Right lobe of liver (tissue), 4 donors: ENCODE data around the gene GPSM3.

Experiments used
- CTCF ChIP-seq, 4 donors: fragments of 200-600 bp in 3 of 4; fragments of 450-650 bp in 1 of 4; IDR thresholded peaks; one replicate each; pipeline versions ENCODE4 v1.5.1 to v1.8.0; 2016 to 2022; ENCODE audit warnings: antibody characterized with exemption in 4 of 4, mild to moderate bottlenecking in 2 of 4
- POLR2A ChIP-seq: fragments of 450-650 bp; IDR thresholded peaks from one replicate; pipeline ENCODE4 v1.6.1; 2017; ENCODE audit warnings: antibody characterized with exemption, mild to moderate bottlenecking
- donor health status: DM: no; HTN: no; CAD: no.
- donor health status: DM: no; HTN: no; CAD: no.
- donor health status: DM: no; HTN: yes; CAD: no.

GRCh38 chr6:32216998-32217397 lies 24.6 kb upstream of the GPSM3 start:
- TF ChIP-seq POLR2A (no peak), CTCF (IDR thresholded peaks at IDR 0.05) (no peak)
